ENCODE results near the gene ATXN7L1.

The ATXN7L1 gene

DNA sequence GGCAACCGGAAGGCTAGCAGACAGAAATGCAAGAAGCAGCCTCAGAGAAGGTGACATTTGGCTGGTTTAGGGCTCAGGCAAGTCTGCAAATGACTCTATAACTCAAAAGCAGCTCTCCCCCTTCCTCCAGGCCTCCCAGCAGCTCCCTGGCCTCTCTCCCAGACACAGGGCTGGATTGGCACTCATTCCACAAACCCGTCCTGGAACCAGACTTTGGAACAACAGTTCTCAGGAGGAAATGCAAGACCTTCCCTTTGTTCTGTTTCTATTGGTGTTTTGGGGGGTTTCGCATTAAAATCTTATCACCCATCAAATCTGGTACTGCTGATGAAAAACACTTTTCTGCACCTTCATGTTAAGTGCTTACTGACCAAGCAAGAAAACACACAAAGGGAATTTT is 254.8 kb downstream of the ATXN7L1 start:
- H3K36me3 ChIP-seq (ENCODE audit: insufficient read depth, low read depth, low read length): peaks cover 88% of the 10 kb centered on the region
- H3K27me3 ChIP-seq (ENCODE audit: insufficient read depth, low read length): no peaks in the 10 kb centered on the region
- H3K9ac ChIP-seq (ENCODE audit: low read depth, low read length): no peak overlapping the region
- H3K9me3 ChIP-seq (ENCODE audit: insufficient read depth, low read depth, low read length): peaks cover 8% of the 10 kb centered on the region
- no peak overlapping the region for H3K4me3 ChIP-seq (ENCODE audit: low read length)
- no peaks in the 10 kb centered on the region for H3K4me1 ChIP-seq (ENCODE audit: insufficient read depth, low read length)
- no peak overlapping the region for H3K27ac ChIP-seq (ENCODE audit: low read length)

DNA sequence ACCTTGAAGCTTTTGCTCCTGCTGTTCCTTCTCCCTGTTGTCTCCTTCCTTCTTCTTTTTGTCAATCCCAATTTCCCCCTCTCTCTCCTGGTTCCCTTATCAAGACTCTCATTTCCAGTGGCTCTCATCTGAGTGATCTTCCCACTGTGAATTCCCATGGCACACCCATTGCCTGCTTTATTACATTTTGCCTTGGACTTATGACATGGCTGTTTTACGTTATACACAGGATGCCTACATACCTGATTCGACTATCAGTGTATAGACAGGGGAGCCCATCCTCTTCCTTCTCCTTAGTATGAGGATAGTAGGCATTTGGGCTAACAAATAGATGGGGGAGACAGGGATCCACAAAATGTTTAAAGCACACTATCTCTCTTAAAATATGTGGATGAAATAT is 255.2 kb downstream of the ATXN7L1 start:
- Histone ChIP-seq H3K9ac (ENCODE audit: low read depth, low read length) (no peak overlapping the region), H3K27ac (ENCODE audit: low read length) (no peak overlapping the region), H3K9me3 (ENCODE audit: insufficient read depth, low read depth, low read length) (peaks cover 4% of the 10 kb centered on the region; the same call in 1 of the 2 replicates), H3K4me3 (ENCODE audit: low read length) (no peak overlapping the region), H3K4me1 (ENCODE audit: insufficient read depth, low read length) (no peaks in the 10 kb centered on the region), H3K27me3 (ENCODE audit: insufficient read depth, low read length) (no peaks in the 10 kb centered on the region), H3K36me3 (ENCODE audit: insufficient read depth, low read depth, low read length) (peaks cover 88% of the 10 kb centered on the region)

DNA sequence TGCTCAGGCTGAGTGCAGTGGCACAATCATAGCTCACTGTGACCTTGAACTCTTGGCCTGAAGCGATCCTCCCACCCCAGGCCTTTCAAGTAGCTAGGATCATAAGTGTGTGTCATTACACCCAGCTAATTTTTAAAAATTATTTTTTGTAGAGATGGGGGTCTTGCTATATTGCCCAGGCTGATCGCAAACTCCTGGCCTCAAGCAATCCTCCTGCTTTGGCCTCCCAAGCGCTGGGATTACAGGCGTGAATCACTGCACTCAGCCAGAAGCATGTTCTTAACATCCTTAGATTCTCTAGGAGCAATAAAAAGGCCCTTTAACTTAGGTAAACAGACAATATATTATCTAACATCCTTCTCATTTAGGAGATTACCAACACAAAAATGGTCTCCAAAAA is 256.8 kb downstream of the ATXN7L1 start:
- no peaks in the 10 kb centered on the region for H3K27me3 ChIP-seq (ENCODE audit: insufficient read depth, low read length)
- no peak overlapping the region for H3K4me3 ChIP-seq (ENCODE audit: low read length)
- H3K9ac ChIP-seq (ENCODE audit: low read depth, low read length): no peak overlapping the region
- H3K36me3 ChIP-seq (ENCODE audit: insufficient read depth, low read depth, low read length): peaks cover 91% of the 10 kb centered on the region
- no peaks in the 10 kb centered on the region for H3K9me3 ChIP-seq (ENCODE audit: insufficient read depth, low read depth, low read length)
- no peaks in the 10 kb centered on the region for H3K4me1 ChIP-seq (ENCODE audit: insufficient read depth, low read length)
- H3K27ac ChIP-seq (ENCODE audit: low read length): no peak overlapping the region

DNA sequence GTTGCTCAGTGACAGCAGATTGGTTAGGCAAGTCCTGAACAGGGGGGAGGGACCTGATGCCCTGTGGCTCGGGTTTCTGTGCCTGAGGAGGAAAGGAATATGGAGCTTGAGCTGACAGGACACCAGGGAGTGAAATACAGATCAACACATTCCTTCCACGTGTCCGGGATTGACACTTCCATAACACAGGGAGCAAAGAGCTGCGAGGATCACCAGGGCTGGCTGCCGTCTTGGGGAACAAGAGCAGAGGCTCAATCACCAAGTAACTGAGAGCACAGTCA is 258.4 kb downstream of the ATXN7L1 start:
- Histone ChIP-seq H3K4me1 (ENCODE audit: insufficient read depth, low read length) (no peaks in the 10 kb centered on the region), H3K4me3 (ENCODE audit: low read length) (no peak overlapping the region), H3K27me3 (ENCODE audit: insufficient read depth, low read length) (no peaks in the 10 kb centered on the region), H3K27ac (ENCODE audit: low read length) (no peak overlapping the region), H3K9me3 (ENCODE audit: insufficient read depth, low read depth, low read length) (no peaks in the 10 kb centered on the region), H3K36me3 (ENCODE audit: insufficient read depth, low read depth, low read length) (peaks cover 94% of the 10 kb centered on the region), H3K9ac (ENCODE audit: low read depth, low read length) (no peak overlapping the region)

DNA sequence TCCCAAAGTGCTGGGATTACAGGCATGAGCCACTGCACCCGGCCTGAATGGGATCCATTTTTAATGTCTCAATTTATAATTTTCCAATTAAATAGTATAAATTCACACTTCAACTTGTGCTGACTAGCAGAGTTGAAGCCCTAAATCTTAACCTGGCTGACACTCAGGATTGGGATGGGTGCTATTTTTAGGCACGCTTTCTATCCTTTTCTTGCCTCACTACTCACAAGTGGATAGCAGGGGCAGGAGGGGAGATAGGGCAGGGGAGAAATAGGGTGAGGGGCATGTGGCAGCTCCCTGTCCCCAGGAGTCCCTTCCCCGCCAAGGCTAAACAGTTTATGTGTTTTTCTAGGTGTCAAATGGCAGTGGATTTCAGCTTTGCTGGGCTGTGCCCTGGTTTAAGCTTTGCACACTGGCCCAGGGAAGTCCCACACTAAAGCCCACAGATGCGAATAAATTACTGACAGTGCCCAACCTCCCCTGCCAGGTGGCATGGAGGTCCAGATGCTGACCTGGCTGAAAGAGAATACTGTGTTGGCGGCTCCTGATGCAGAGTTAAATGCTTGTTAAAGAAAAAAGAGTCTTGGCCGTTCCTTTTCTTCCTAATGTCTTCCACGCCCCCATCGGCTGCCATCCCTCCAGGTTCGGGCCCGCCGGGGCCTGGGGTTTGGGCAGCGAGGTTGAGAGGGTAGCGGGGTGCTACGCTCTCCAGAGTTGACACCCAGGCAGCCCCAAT is 259.0 kb downstream of the ATXN7L1 start:
- Histone ChIP-seq H3K9me3 (ENCODE audit: insufficient read depth, low read depth, low read length) (no peaks in the 10 kb centered on the region), H3K4me3 (ENCODE audit: low read length) (no peak overlapping the region), H3K27me3 (ENCODE audit: insufficient read depth, low read length) (no peaks in the 10 kb centered on the region), H3K4me1 (ENCODE audit: insufficient read depth, low read length) (no peaks in the 10 kb centered on the region), H3K36me3 (ENCODE audit: insufficient read depth, low read depth, low read length) (peaks cover 94% of the 10 kb centered on the region), H3K27ac (ENCODE audit: low read length) (no peak overlapping the region), H3K9ac (ENCODE audit: low read depth, low read length) (no peak overlapping the region)

- Histone ChIP-seq H3K9me3 (ENCODE audit: insufficient read depth, low read depth, low read length) (no peaks in the 10 kb centered on the region), H3K4me3 (ENCODE audit: low read length) (no peak overlapping the region)
Observed at GRCh38 chr7:105614341-105614840, 262.0 kb downstream of the ATXN7L1 start.

GRCh38 chr7:105613611-105614330 is 262.6 kb downstream of the ATXN7L1 start:
- H3K9me3 ChIP-seq (ENCODE audit: insufficient read depth, low read depth, low read length): no peaks in the 10 kb centered on the region
- H3K27ac ChIP-seq (ENCODE audit: low read length): no peak overlapping the region
- H3K4me3 ChIP-seq (ENCODE audit: low read length): no peak overlapping the region
- no peaks in the 10 kb centered on the region for H3K27me3 ChIP-seq (ENCODE audit: insufficient read depth, low read length)
- H3K9ac ChIP-seq (ENCODE audit: low read depth, low read length): no peak overlapping the region
- H3K4me1 ChIP-seq (ENCODE audit: insufficient read depth, low read length): no peaks in the 10 kb centered on the region
- peaks cover 79% of the 10 kb centered on the region for H3K36me3 ChIP-seq (ENCODE audit: insufficient read depth, low read depth, low read length)

More at GRCh38 chr7:105614341-105614840, 262.0 kb downstream of the ATXN7L1 start:
- H3K27ac ChIP-seq (ENCODE audit: low read length): no peak overlapping the region
- no peaks in the 10 kb centered on the region for H3K27me3 ChIP-seq (ENCODE audit: insufficient read depth, low read length)
- peaks cover 81% of the 10 kb centered on the region for H3K36me3 ChIP-seq (ENCODE audit: insufficient read depth, low read depth, low read length)
- H3K9ac ChIP-seq (ENCODE audit: low read depth, low read length): no peak overlapping the region
- no peaks in the 10 kb centered on the region for H3K4me1 ChIP-seq (ENCODE audit: insufficient read depth, low read length)

GRCh38 chr7:105612806-105613205 is 263.6 kb downstream of the ATXN7L1 start:
- no peaks in the 10 kb centered on the region for H3K27me3 ChIP-seq (ENCODE audit: insufficient read depth, low read length)
- no peaks in the 10 kb centered on the region for H3K9me3 ChIP-seq (ENCODE audit: insufficient read depth, low read depth, low read length)
- no peak overlapping the region for H3K27ac ChIP-seq (ENCODE audit: low read length)
- no peak overlapping the region for H3K9ac ChIP-seq (ENCODE audit: low read depth, low read length)
- no peak overlapping the region for H3K4me3 ChIP-seq (ENCODE audit: low read length)
- peaks cover 77% of the 10 kb centered on the region for H3K36me3 ChIP-seq (ENCODE audit: insufficient read depth, low read depth, low read length)
- no peaks in the 10 kb centered on the region for H3K4me1 ChIP-seq (ENCODE audit: insufficient read depth, low read length)

GRCh38 chr7:105611856-105612775 is 264.3 kb downstream of the ATXN7L1 start:
- Histone ChIP-seq H3K4me3 (ENCODE audit: low read length) (no peak overlapping the region), H3K27ac (ENCODE audit: low read length) (no peak overlapping the region), H3K4me1 (ENCODE audit: insufficient read depth, low read length) (no peaks in the 10 kb centered on the region), H3K27me3 (ENCODE audit: insufficient read depth, low read length) (no peaks in the 10 kb centered on the region), H3K9ac (ENCODE audit: low read depth, low read length) (no peak overlapping the region), H3K9me3 (ENCODE audit: insufficient read depth, low read depth, low read length) (no peaks in the 10 kb centered on the region), H3K36me3 (ENCODE audit: insufficient read depth, low read depth, low read length) (peaks cover 77% of the 10 kb centered on the region)

- H3K9me3 ChIP-seq (ENCODE audit: insufficient read depth, low read depth, low read length): no peaks in the 10 kb centered on the region
- H3K27ac ChIP-seq (ENCODE audit: low read length): no peak overlapping the region
- no peak overlapping the region for H3K9ac ChIP-seq (ENCODE audit: low read depth, low read length)
- H3K27me3 ChIP-seq (ENCODE audit: insufficient read depth, low read length): no peaks in the 10 kb centered on the region
- no peak overlapping the region for H3K4me3 ChIP-seq (ENCODE audit: low read length)
- H3K4me1 ChIP-seq (ENCODE audit: insufficient read depth, low read length): no peaks in the 10 kb centered on the region
- peaks cover 64% of the 10 kb centered on the region for H3K36me3 ChIP-seq (ENCODE audit: insufficient read depth, low read depth, low read length)
Observed at GRCh38 chr7:105610165-105610930, 266.1 kb downstream of the ATXN7L1 start.
